Measurements from ENCODE around the gene MIR17HG. TPM values are rescaled to one million over a fixed set of nuclear protein-coding genes. Genes with fewer than 3 reads are reported as not detected.

MIR17HG gene
- polyA plus RNA-seq, 1 donor from 2014 or later = 0.79 TPM

DNA sequence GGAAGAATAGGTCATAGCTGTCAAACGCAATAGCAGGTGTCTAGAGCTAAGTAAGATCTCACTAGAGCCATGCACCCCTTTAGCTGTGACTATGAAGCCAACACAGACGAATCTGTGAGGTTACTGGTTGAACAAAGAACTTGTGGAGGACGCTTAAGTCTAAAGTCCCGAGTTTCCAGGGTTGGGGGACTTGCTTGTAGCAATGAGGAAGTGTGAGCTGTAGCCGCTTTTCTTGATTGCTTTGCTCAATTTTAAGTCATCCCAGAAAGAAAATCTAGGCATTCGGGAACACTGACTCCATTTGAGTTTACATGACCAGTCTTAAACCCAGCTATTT, 52.5 kb downstream of the MIR17HG start:
- Histone ChIP-seq H3K27me3 (ENCODE audit: insufficient read depth, low read depth, low read length) (peaks cover 32% of the 10 kb centered on the region), H3F3A (ENCODE audit: insufficient read depth, low read length, poor library complexity, severe bottlenecking) (no peaks in the 10 kb centered on the region), H3K4me3 (ENCODE audit: low read length) (peak overlapping the region; percentile 84), H3K9ac (ENCODE audit: low read length) (no peak overlapping the region), H3K9me2 (ENCODE audit: insufficient read depth, low read length) (no peaks in the 10 kb centered on the region), H3K79me2 (replicated peaks; ENCODE audit: insufficient read depth, low read length) (no peaks in the 10 kb centered on the region), H3K27ac (ENCODE audit: low read length) (no peak overlapping the region), H2AFZ (ENCODE audit: low read depth, low read length) (no peak overlapping the region), H3K36me3 (ENCODE audit: insufficient read depth, low read length) (no peaks in the 10 kb centered on the region), H3K9me3 (ENCODE audit: low read length) (no peaks in the 10 kb centered on the region), H3K4me2 (ENCODE audit: low read length) (no peak overlapping the region), H4K20me1 (ENCODE audit: insufficient read depth) (no peaks in the 10 kb centered on the region)
- no peak for TF ChIP-seq TAF1 (IDR thresholded peaks at IDR 0.05; ENCODE audit: low read depth)
- TF ChIP-seq EP300 (conservative IDR thresholded peaks at IDR 0.05; ENCODE audit: poor library complexity, severe bottlenecking) = no peak
- no peak for TF ChIP-seq SMC3 (conservative IDR thresholded peaks at IDR 0.05; ENCODE audit: poor library complexity)
- TF ChIP-seq POLR2AphosphoS5 (IDR thresholded peaks at IDR 0.05) = no peak
- TF ChIP-seq, protein P1, sequence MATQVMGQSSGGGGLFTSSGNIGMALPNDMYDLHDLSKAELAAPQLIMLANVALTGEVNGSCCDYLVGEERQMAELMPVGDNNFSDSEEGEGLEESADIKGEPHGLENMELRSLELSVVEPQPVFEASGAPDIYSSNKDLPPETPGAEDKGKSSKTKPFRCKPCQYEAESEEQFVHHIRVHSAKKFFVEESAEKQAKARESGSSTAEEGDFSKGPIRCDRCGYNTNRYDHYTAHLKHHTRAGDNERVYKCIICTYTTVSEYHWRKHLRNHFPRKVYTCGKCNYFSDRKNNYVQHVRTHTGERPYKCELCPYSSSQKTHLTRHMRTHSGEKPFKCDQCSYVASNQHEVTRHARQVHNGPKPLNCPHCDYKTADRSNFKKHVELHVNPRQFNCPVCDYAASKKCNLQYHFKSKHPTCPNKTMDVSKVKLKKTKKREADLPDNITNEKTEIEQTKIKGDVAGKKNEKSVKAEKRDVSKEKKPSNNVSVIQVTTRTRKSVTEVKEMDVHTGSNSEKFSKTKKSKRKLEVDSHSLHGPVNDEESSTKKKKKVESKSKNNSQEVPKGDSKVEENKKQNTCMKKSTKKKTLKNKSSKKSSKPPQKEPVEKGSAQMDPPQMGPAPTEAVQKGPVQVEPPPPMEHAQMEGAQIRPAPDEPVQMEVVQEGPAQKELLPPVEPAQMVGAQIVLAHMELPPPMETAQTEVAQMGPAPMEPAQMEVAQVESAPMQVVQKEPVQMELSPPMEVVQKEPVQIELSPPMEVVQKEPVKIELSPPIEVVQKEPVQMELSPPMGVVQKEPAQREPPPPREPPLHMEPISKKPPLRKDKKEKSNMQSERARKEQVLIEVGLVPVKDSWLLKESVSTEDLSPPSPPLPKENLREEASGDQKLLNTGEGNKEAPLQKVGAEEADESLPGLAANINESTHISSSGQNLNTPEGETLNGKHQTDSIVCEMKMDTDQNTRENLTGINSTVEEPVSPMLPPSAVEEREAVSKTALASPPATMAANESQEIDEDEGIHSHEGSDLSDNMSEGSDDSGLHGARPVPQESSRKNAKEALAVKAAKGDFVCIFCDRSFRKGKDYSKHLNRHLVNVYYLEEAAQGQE (IDR thresholded peaks at IDR 0.05; ENCODE audit: borderline replicate concordance) = no peak
- no peak for TF ChIP-seq EZH2 (IDR thresholded peaks at IDR 0.05; ENCODE audit: borderline replicate concordance, insufficient read depth, low read length, poor library complexity, severe bottlenecking)
- TF ChIP-seq, protein P2, sequence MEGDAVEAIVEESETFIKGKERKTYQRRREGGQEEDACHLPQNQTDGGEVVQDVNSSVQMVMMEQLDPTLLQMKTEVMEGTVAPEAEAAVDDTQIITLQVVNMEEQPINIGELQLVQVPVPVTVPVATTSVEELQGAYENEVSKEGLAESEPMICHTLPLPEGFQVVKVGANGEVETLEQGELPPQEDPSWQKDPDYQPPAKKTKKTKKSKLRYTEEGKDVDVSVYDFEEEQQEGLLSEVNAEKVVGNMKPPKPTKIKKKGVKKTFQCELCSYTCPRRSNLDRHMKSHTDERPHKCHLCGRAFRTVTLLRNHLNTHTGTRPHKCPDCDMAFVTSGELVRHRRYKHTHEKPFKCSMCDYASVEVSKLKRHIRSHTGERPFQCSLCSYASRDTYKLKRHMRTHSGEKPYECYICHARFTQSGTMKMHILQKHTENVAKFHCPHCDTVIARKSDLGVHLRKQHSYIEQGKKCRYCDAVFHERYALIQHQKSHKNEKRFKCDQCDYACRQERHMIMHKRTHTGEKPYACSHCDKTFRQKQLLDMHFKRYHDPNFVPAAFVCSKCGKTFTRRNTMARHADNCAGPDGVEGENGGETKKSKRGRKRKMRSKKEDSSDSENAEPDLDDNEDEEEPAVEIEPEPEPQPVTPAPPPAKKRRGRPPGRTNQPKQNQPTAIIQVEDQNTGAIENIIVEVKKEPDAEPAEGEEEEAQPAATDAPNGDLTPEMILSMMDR (IDR thresholded peaks at IDR 0.05; ENCODE audit: poor library complexity, severe bottlenecking) = no peak
- TF ChIP-seq MXI1 (conservative IDR thresholded peaks at IDR 0.05; ENCODE audit: poor library complexity, severe bottlenecking) = no peak
- no peak for TF ChIP-seq RAD21 (conservative IDR thresholded peaks at IDR 0.05)

DNA sequence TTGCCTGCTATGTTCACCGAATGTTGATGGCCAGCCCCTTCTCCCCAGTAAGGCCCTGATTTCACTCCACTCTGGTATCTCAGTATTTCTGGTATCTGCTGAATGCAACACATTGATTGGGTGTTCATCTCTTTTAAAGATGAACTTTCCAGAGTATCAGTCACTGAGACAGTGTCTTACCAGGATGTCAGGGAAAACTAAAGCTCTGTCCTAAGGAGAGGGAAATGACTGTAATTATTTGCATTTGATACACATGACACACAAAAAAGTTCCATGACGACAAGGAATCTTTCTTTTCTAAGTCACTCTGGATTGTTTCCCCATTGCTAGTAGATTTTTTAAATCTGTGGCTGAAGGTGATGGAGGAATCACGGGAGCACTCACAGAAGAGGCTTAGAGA, 53.2 kb downstream of the MIR17HG start:
- H3F3A ChIP-seq (ENCODE audit: insufficient read depth, low read length, poor library complexity, severe bottlenecking) = no peaks in the 10 kb centered on the region
- no peak overlapping the region for H3K4me3 ChIP-seq (ENCODE audit: low read length)
- H3K4me2 ChIP-seq (ENCODE audit: low read length) = no peak overlapping the region
- H4K20me1 ChIP-seq (ENCODE audit: insufficient read depth) = no peaks in the 10 kb centered on the region
- no peaks in the 10 kb centered on the region for H3K36me3 ChIP-seq (ENCODE audit: insufficient read depth, low read length)
- H3K27ac ChIP-seq (ENCODE audit: low read length) = no peak overlapping the region
- TF ChIP-seq EZH2 (IDR thresholded peaks at IDR 0.05; ENCODE audit: borderline replicate concordance, insufficient read depth, low read length, poor library complexity, severe bottlenecking) (no peak), MXI1 (conservative IDR thresholded peaks at IDR 0.05; ENCODE audit: poor library complexity, severe bottlenecking) (no peak), POLR2AphosphoS5 (IDR thresholded peaks at IDR 0.05) (no peak), EP300 (conservative IDR thresholded peaks at IDR 0.05; ENCODE audit: poor library complexity, severe bottlenecking) (no peak), RAD21 (conservative IDR thresholded peaks at IDR 0.05) (no peak), SMC3 (conservative IDR thresholded peaks at IDR 0.05; ENCODE audit: poor library complexity) (no peak), TAF1 (IDR thresholded peaks at IDR 0.05; ENCODE audit: low read depth) (no peak)
- TF ChIP-seq, protein P1 (IDR thresholded peaks at IDR 0.05; ENCODE audit: borderline replicate concordance) = no peak
- TF ChIP-seq, protein P2 (IDR thresholded peaks at IDR 0.05; ENCODE audit: poor library complexity, severe bottlenecking) = no peak
- no peak overlapping the region for H2AFZ ChIP-seq (ENCODE audit: low read depth, low read length)
- H3K9me2 ChIP-seq (ENCODE audit: insufficient read depth, low read length) = no peaks in the 10 kb centered on the region
- H3K9me3 ChIP-seq (ENCODE audit: low read length) = no peaks in the 10 kb centered on the region
- peaks cover 32% of the 10 kb centered on the region for H3K27me3 ChIP-seq (ENCODE audit: insufficient read depth, low read depth, low read length)
- H3K9ac ChIP-seq (ENCODE audit: low read length) = no peak overlapping the region
- no peaks in the 10 kb centered on the region for H3K79me2 ChIP-seq (replicated peaks; ENCODE audit: insufficient read depth, low read length)

Measured in neural cell (in vitro differentiated cells).